ENCODE results near the gene PLB1. TPM values are rescaled to one million over a fixed set of nuclear protein-coding genes. Genes with fewer than 3 reads are reported as not detected.

Gene PLB1
- polyA plus RNA-seq, 3 donors, result 20.2 to 35.8 (median 23.9) TPM

- Mint-ChIP-seq H3K27me3 (ENCODE audit: low read depth in 3 of 3) (peaks cover 0 to 9% (median 5%) of the 10 kb centered on the region in 3 donors), H3K4me1 (peaks cover 6% of the 10 kb centered on the region), H3K36me3 (no peaks in the 10 kb centered on the region), H3K9me3 (no peaks in the 10 kb centered on the region), H3K27ac (no peak overlapping the region), H3K4me3 (no peak overlapping the region)
- H2AFZ ChIP-seq (ENCODE audit: insufficient read depth, low read depth, low read length, poor library complexity, severe bottlenecking), result no peak overlapping the region
- no peaks in the 10 kb centered on the region for H4K20me1 ChIP-seq (ENCODE audit: insufficient read depth, low read length)
- no peaks in the 10 kb centered on the region for H3K27me3 ChIP-seq (ENCODE audit: control insufficient read depth in 2 of 2, insufficient read depth in 2 of 2, low read length in 2 of 2)
- no peak overlapping the region for H3K9ac ChIP-seq (ENCODE audit: insufficient read depth, low read length, poor library complexity, severe bottlenecking)
- H3K4me2 ChIP-seq (replicated peaks; ENCODE audit: extremely low read depth, low read length, poor library complexity, severe bottlenecking), result no peak overlapping the region
- no peak overlapping the region for H3K4me3 ChIP-seq (replicated peaks in 1 of 3; ENCODE audit: low read depth in 2 of 3, low read length in 3 of 3)
- peaks cover 0 to 7% of the 10 kb centered on the region in 2 donors for H3K4me1 ChIP-seq (ENCODE audit: control insufficient read depth in 1 of 2, insufficient read depth in 2 of 2, low read length in 2 of 2)
- no peak for DNase-seq
- intact Hi-C loops (cut with micrococcal nuclease), result no loop called here
- no peaks in the 10 kb centered on the region for H3K79me2 ChIP-seq (ENCODE audit: insufficient read depth, low read length)
- H3K36me3 ChIP-seq (replicated peaks in 1 of 2; ENCODE audit: control insufficient read depth in 1 of 2, insufficient read depth in 2 of 2, low read length in 2 of 2), result no peaks in the 10 kb centered on the region
- whole genome bisulfite sequencing (ENCODE audit: insufficient coverage), result 95% methylated on average over 4 of the region's 6 CpGs
- H3K9me3 ChIP-seq (replicated peaks in 1 of 2; ENCODE audit: control insufficient read depth in 1 of 2, insufficient read depth in 1 of 2, low read length in 2 of 2), result no peaks in the 10 kb centered on the region
- no peak for TF ChIP-seq CTCF (IDR thresholded peaks at IDR 0.05)
- no peak overlapping the region for H3K27ac ChIP-seq (ENCODE audit: low read depth in 1 of 2, low read length in 2 of 2)
Observed at GRCh38 chr2:28493636-28494035, 2.2 kb upstream of the PLB1 start.

- peaks cover 3% of the 10 kb centered on the region for H3K4me1 Mint-ChIP-seq
- no peak for DNase-seq
- no peak overlapping the region for H3K27ac Mint-ChIP-seq
- Histone ChIP-seq H3K4me3 (replicated peaks in 1 of 3; ENCODE audit: low read depth in 2 of 3, low read length in 3 of 3) (no peak overlapping the region), H3K27me3 (ENCODE audit: control insufficient read depth in 2 of 2, insufficient read depth in 2 of 2, low read length in 2 of 2) (no peaks in the 10 kb centered on the region), H3K36me3 (replicated peaks in 1 of 2; ENCODE audit: control insufficient read depth in 1 of 2, insufficient read depth in 2 of 2, low read length in 2 of 2) (no peaks in the 10 kb centered on the region), H3K4me2 (replicated peaks; ENCODE audit: extremely low read depth, low read length, poor library complexity, severe bottlenecking) (no peak overlapping the region), H3K9me3 (replicated peaks in 1 of 2; ENCODE audit: control insufficient read depth in 1 of 2, insufficient read depth in 1 of 2, low read length in 2 of 2) (no peaks in the 10 kb centered on the region), H4K20me1 (ENCODE audit: insufficient read depth, low read length) (no peaks in the 10 kb centered on the region), H3K9ac (ENCODE audit: insufficient read depth, low read length, poor library complexity, severe bottlenecking) (no peak overlapping the region), H3K4me1 (ENCODE audit: control insufficient read depth in 1 of 2, insufficient read depth in 2 of 2, low read length in 2 of 2) (no peaks in the 10 kb centered on the region), H2AFZ (ENCODE audit: insufficient read depth, low read depth, low read length, poor library complexity, severe bottlenecking) (no peak overlapping the region), H3K79me2 (ENCODE audit: insufficient read depth, low read length) (no peaks in the 10 kb centered on the region), H3K27ac (ENCODE audit: low read depth in 1 of 2, low read length in 2 of 2) (no peak overlapping the region)
- no peak for TF ChIP-seq CTCF (IDR thresholded peaks at IDR 0.05)
- intact Hi-C loops (cut with micrococcal nuclease), result no loop called here
- WGBS (ENCODE audit: insufficient coverage), result 91% methylated on average over 3 of the region's 4 CpGs
- H3K27me3 Mint-ChIP-seq (ENCODE audit: low read depth in 3 of 3), result peaks cover 0 to 7% (median 5%) of the 10 kb centered on the region in 3 donors
- H3K4me3 Mint-ChIP-seq, result no peak overlapping the region
- no peaks in the 10 kb centered on the region for H3K9me3 Mint-ChIP-seq
- H3K36me3 Mint-ChIP-seq, result no peaks in the 10 kb centered on the region
Observed at GRCh38 chr2:28496781-28497180, 921 bp downstream of the PLB1 start.
